Fibroblast of villous mesenchyme (primary cell): ENCODE measurements around the gene KLRB1. TPM values are rescaled to one million over a fixed set of nuclear protein-coding genes. Genes with fewer than 3 reads are reported as not detected.
"Not testable (repeated sequence)": the region's sequence is repeated elsewhere in the genome, so short reads cannot be mapped to it uniquely, and the experiment has no call there.

Source experiments
- DNase-seq: peaks from one replicate; pipeline ENCODE4 v3.0.0-alpha.2; 2010; ENCODE audit warnings: low read depth
- H3K4me3 ChIP-seq: 2 replicates; pipeline ENCODE4 v1.5.1; 2011; ENCODE audit warnings: low read depth, mild to moderate bottlenecking, low read length
- CTCF ChIP-seq: IDR thresholded peaks from 2 replicates; pipeline ENCODE4 v1.5.1; 2012; ENCODE audit warnings: low read depth, mild to moderate bottlenecking, low read length; ENCODE audit not compliant: insufficient read depth
- total RNA-seq: library from RNA; depleted of rRNA; stranded (reverse); fragments of >200 nt; gene quantifications from 2 replicates; pipeline ENCODE4 v1.2.3, GENCODE V29; 2012

KLRB1 gene
- total RNA-seq, 1 donor, result not detected

- no peak overlapping the region for H3K4me3 ChIP-seq
- no peak for TF ChIP-seq CTCF
- no peak for DNase-seq
Observed at GRCh38 chr12:9625019-9625418, 17.3 kb upstream of the KLRB1 start.

GRCh38 chr12:9619411-9620179 is 11.9 kb upstream of the KLRB1 start:
- DNase-seq, result no peak
- TF ChIP-seq CTCF, result no peak
- H3K4me3 ChIP-seq, result no peak overlapping the region

- not testable (repeated sequence) for DNase-seq, H3K4me3 ChIP-seq
Observed at GRCh38 chr12:9618906-9619305, 11.2 kb upstream of the KLRB1 start.

GRCh38 chr12:9617124-9617523 is 9.4 kb upstream of the KLRB1 start:
- no peak overlapping the region for H3K4me3 ChIP-seq
- DNase-seq, result no peak
- TF ChIP-seq CTCF, result no peak

- DNase-seq, result no peak
- TF ChIP-seq CTCF, result no peak
- H3K4me3 ChIP-seq, result no peak overlapping the region
Observed at GRCh38 chr12:9615420-9616136, 7.9 kb upstream of the KLRB1 start.

GRCh38 chr12:9610606-9611005 is 2.9 kb upstream of the KLRB1 start:
- not testable (repeated sequence) for DNase-seq, H3K4me3 ChIP-seq

- TF ChIP-seq CTCF, result no peak
- no peak overlapping the region for H3K4me3 ChIP-seq
- no peak for DNase-seq
Observed at GRCh38 chr12:9606736-9607372, 862 bp downstream of the KLRB1 start.
